Measurements from ENCODE around the gene RALY.
A peak's percentile ranks its signal among the peaks of the same experiment; 100 is the strongest.

The RALY gene

GRCh38 chr20:34102342-34102741, 108.6 kb downstream of the RALY start:
- DNase-seq (ENCODE audit: low read depth in 1 of 2, low spot score in 1 of 2), result no peak

GRCh38 chr20:34104059-34104458, 110.3 kb downstream of the RALY start:
- DNase-seq (ENCODE audit: low read depth in 1 of 2, low spot score in 1 of 2), result no peak

GRCh38 chr20:34105978-34106675, 112.4 kb downstream of the RALY start:
- no peak for DNase-seq (ENCODE audit: low read depth in 1 of 2, low spot score in 1 of 2)

DNA sequence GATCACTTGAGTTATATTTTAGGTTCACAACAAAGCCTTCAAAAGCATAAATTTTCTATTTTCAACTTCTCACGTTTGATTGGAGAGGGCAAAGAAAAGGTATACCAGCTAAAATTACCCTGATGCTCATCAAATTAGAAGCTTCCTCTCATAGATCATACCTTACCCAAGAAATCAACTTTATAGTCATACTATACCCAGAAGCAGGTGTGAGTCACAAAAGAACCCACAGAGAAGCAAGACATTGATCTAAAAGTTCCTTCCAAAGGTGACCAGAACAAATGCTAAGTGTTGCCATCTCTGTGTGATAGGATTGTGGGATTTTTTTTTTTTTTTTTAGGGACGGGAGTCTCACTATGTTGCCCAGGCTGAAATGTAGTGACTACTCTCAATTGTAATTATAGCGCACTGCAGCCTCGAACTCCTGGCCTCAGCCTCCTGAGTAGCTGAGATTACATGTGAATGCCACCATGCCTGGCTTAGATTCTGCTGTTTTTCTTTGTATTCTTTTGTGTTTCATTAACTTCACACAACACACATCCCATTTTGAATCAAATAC, 115.0 kb downstream of the RALY start:
- DNase-seq (ENCODE audit: low read depth in 1 of 2, low spot score in 1 of 2), result no peak

- DNase-seq (ENCODE audit: low read depth in 1 of 2, low spot score in 1 of 2), result no peak
Observed at GRCh38 chr20:34109442-34109841, 115.7 kb downstream of the RALY start.

- no peak for DNase-seq (ENCODE audit: low read depth in 1 of 2, low spot score in 1 of 2)
Observed at GRCh38 chr20:34110025-34110744, 116.5 kb downstream of the RALY start.

GRCh38 chr20:34110745-34111641, 117.3 kb downstream of the RALY start:
- DNase-seq (ENCODE audit: low read depth in 1 of 2, low spot score in 1 of 2), result no peak

DNA sequence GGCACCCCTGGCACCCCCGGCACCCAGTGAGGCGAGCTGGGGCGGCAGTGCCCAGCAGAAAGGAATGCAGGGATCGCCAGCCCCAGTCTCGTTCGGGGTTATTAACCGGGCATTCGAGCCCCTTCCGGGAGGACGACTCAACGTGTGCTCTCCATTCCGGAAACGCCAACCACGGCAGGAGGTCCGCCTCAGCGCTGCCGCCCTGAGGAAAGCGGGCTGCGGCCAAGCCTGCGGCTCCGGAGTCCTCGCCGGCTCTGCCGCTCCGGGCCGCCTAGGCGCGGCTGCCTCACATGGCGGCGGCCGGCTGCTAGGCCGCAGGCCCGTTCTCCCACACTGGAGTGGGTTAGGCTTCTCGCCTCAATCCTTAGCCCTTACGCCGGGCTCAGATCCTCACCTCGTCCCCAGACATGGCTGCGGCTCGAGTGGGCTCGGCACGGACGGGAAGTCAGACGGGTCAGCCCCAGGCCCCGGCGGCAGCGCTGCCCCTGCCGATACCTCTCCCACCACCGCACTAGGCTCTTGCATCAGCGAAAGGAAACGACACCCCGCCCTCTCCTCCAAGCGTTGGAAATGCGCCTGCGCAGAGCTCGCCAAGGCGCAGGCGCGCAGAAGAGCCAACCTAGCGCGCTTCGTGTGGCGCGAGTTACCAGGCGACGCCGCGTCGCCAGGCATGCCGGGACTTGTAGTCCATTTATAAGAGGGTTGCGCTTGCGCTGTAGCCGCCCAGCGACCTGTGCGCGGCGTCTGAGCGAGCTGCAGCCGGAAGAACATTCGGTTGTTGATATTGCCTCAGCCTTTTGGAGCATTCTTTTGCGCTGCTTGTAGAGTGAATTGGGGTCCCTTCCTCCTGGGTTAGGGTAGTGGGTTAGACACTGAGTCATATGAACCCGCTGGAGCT, 118.2 kb downstream of the RALY start, which contains the start of gene EIF2S2:
Gene EIF2S2 (minus strand): TSS at position 542 of the 898 bp plus-strand sequence. CDS start 133 bp downstream, at position 409.
- DNase-seq (ENCODE audit: low read depth in 1 of 2, low spot score in 1 of 2), result peak; percentile 85 to 93

- DNase-seq (ENCODE audit: low read depth in 1 of 2, low spot score in 1 of 2), result peak in 1 of 2 donors; percentile 1
Observed at GRCh38 chr20:34112600-34113101, 118.9 kb downstream of the RALY start.

DNA sequence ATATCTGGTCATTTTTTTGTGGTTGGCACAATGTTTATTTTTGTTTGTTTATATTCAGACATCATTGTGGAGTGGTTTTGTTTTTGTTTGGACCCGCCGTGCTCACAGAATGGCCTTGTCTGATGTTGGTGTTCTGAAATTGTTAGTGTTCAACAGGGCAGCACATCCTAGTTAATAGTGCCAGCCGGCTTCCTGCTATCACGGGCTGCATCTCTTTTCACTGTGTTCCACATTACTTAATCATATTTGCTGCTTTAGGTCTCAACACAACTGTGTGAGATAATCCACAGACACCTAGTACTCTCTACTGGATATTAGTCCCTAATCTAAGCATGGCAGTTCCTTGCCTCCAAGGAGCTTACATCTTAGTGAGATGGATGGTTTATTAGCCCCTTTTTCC, 121.1 kb downstream of the RALY start:
- no peak for DNase-seq (ENCODE audit: low read depth in 1 of 2, low spot score in 1 of 2)

- DNase-seq (ENCODE audit: low read depth in 1 of 2, low spot score in 1 of 2), result no peak
Observed at GRCh38 chr20:34115232-34115631, 121.5 kb downstream of the RALY start.

DNA sequence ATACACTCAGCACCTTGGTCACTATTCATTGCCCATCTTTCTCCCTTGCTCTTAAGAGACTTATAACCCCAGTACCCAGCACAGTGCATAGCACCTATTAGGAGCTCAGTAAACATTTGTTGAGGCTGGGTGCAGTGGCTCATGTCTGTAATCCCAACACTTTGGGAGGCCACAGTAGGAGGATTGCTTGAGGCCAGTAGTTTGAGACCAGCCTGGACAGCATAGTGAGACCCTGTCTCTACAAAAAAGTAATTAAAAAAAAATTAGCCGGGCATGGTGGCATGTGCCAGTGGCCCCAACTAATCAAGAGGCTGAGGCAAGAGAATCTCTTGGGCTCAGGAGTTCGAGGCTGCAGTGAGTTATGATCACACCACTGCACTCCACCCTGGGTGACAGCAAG, 126.5 kb downstream of the RALY start:
- no peak for DNase-seq (ENCODE audit: low read depth in 1 of 2, low spot score in 1 of 2)

GRCh38 chr20:34122274-34122980, 128.7 kb downstream of the RALY start:
- no peak for DNase-seq (ENCODE audit: low read depth in 1 of 2, low spot score in 1 of 2)

DNA sequence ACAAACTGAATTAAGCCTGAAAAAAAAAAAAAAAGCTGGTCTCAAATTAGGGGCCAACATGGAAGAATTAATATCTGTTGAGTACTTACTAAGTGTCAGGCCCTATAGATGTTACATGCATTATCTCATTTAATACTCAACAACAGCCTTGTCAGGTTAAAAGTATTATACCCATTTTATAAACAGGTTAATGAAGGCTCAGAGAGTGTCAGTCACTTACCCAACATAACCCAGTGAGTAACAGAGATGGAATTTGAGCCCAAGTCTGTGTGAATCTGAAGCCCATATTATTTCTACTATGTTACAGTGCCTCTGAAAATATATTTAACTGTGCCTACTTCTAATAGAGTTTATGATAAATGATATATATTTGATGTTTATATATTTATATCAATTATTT, 129.6 kb downstream of the RALY start:
- DNase-seq (ENCODE audit: low read depth in 1 of 2, low spot score in 1 of 2), result no peak

GRCh38 chr20:34124469-34125249, 130.9 kb downstream of the RALY start:
- no peak for DNase-seq (ENCODE audit: low read depth in 1 of 2, low spot score in 1 of 2)

DNA sequence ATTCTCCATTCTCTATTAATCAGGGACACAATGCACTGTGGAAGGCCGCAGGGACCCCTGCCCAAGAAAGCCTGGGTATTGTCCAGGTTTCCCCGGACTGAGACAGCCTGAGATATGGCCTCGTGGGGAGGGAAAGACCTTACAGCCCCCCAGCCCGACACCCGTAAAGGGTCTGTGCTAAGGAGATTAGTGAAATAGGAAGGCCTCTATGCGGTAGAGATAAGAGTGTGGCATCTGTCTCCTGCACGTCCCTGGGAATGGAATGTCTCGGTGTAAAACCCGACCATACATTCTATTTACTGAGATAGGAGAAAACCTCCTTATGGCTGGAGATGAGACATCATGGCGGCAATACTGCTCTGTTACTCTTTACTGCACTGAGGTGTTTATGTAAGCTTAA, 134.1 kb downstream of the RALY start:
- no peak for DNase-seq (ENCODE audit: low read depth in 1 of 2, low spot score in 1 of 2)

- peak in 1 of 2 donors; percentile 27 for DNase-seq (ENCODE audit: low read depth in 1 of 2, low spot score in 1 of 2)
Observed at GRCh38 chr20:34129518-34130162, 135.9 kb downstream of the RALY start.

DNA sequence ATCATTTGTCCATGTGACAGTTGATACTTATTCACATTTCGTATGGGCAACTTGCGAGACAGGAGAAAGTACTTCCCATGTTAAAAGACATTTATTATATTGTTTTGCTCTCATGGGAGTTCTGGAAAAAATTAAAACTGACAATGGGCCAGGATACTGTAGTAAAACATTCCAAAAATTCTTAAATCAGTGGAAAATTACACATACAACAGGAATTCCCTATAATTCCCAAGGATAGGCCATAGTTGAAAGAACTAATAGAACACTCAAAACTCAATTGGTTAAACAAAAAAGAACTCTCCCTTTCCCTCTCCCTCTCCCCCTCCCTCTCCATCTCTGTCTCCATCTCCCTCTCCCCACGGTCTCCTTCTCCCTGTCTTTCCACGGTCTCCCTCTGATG, 137.8 kb downstream of the RALY start:
- no peak for DNase-seq (ENCODE audit: low read depth in 1 of 2, low spot score in 1 of 2)

Data from activated T-helper 1 cell treated with anti-CD3 and anti-CD28 coated beads, Interleukin-2, amount 50 U/mL, for 16 hours (primary cell).